DMS79 (cell line): ENCODE measurements around the gene RRAGD.
A peak's percentile ranks its signal among the peaks of the same experiment; 100 is the strongest.

ENCODE experiments used
- DNase-seq: peaks from one replicate; lab custom pipeline; 2025; lab: John Stamatoyannopoulos, UW

RRAGD gene

DNA sequence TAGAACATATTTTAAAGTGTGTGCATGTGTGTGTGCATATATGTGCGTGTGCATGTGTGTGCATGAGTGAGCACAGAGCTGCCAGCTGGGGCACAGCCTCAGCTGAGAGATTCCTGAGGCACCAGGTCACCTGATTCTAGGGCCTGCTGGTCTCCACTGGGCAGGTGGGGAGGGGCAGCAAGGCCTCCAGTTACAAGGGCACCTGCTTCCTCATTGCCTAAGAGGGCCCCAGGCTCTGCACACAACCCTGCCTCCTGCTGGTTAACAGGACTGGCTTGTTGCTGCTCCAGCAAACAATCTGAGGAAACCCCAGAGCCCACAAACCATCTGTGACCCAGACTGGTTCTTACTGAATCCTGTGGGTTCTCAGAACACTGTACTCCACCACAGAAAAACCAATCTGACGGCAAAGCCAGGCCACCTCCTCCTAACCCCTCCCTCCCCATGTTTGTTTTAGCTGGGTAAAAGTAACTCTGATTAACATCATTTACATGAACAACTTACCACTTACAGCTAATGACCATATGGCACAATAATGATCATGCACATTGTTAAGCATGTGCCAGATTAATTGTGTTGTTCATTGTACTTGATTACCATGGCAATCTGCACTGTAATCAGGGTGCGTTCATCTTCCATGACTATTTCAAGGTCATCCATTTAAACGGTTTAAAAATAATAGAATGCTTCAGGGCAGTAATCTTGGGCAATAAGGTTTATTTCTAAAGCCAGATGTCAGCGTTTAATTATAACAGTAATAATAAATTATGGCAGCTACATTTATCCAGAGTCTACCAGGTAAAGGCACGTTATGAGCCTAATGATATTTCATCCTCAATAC lies 36.4 kb downstream of the RRAGD start:
- peak; percentile 87 for DNase-seq

DNA sequence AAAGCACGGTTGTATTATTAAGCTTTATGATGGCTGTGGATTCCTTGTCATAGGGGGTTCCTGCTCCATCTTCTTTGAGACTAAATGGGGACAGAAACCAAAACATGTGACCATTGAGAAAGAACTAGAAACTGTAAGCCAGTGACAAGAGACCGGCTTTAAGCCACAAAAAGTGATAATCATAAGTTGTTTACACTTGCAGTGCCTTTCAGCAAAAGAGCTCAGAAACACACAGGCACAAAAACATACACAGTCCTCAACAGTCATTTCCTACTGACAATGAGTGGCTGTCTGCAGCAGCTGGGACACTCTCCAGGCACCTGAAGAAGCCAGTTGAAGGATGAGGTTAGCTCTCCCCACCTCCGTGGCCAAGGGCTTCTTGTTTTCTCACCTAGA lies 39.6 kb downstream of the RRAGD start:
- no peak for DNase-seq

DNA sequence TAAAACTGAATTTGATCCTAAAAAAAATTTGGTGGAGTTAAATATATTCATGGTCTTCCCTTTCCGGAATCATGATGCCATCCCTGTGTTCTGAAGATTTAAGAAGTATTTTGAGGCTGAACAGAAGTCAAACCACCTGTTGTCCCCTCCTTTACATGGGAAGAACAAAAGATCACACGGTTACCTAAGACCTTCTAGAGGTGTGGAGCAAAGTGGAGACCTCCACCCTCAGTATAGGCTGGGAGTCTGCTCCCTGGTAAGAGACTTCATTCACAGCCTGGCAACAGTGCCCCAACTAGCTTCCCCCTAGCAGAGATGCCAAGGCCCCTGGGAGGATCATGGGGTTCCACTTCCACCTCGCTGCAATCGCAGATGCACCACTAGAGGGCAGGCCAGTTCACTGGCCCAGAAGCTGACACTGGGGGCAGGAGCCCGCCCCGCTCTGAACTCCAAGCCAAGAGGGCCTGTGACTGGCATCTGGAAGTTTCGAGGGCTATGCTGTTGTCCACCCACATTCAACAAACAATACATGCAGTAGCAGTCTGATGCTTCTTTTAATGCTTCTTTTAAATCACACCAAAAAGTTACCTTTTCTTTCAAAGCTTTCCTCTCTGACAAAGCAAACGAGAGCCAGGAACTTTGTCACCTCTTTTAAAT lies 40.1 kb downstream of the RRAGD start:
- DNase-seq = peak; percentile 12

DNA sequence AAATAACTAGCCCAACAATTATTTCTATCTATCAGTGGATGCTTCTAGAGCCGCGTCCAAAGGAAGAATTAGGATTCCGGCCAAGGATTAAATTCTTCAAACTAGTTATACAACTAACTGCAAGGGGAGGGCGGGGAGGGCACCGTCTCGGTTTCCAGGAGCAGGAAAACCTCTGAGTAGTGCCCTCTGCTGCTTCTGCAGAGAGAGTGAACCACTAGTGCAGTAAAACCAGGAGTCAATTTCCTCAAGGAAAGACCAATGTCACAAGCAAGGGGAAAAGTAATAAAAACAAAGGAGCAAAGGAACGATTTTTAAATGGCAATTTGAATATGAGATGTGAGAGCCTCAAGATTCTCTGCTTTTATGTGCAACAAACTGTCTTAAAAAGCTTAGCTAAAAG lies 43.1 kb downstream of the RRAGD start:
- no peak for DNase-seq

DNA sequence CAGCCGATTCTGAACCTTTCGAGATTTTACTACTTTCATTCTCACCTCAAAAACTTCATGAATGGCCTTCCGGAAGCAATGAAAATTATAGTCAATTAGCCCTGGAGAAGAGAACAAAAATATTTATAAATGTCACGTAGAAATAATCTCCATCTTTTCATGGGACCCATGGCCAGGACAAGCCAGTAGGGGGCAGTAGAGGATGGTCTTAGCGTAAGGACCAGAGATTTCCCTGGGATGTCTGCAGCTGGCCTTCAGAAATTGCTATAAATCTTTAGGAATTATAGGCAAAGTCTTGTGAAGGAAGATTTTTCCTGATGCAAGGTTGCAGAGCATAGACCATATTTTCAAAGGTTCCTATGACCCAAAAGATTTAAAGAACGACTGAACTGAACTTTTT lies 44.0 kb downstream of the RRAGD start:
- peak; percentile 21 for DNase-seq

DNA sequence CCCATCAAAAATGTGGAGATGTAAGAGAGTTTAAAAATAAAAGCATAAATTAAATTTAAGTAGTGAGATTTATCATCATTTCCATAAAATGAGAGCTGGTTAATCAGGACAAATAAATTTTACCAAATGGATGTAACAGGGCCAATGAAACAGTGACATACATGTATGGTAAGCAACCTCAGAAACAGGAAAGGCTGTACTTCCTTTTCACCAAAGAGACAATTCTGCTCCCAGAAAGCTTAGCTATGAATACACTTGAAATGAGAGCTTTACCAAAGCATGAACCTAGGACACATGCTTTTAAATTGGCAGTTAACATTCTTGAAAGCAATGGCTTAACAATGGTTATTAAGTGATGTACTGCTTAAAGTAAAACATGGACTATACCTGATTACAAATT lies 47.5 kb downstream of the RRAGD start:
- DNase-seq = no peak

DNA sequence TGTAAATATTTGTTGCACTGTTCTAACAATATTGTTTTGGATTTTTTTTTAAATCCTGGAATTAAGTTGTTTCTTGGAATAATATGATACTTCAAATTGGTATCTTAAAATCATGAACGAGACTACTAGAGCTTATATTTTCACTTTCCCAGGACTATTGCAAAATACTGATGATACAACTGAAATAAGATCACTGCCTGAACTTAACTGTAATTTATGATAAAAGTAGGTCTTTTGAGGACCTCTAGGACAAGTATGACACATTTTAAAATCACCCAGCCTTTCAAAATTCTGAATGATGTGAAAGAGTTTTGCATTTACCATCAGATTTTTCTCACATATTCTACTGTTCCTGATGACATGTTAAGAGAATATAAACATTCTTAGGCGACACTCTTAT lies 50.9 kb downstream of the RRAGD start:
- DNase-seq = no peak

DNA sequence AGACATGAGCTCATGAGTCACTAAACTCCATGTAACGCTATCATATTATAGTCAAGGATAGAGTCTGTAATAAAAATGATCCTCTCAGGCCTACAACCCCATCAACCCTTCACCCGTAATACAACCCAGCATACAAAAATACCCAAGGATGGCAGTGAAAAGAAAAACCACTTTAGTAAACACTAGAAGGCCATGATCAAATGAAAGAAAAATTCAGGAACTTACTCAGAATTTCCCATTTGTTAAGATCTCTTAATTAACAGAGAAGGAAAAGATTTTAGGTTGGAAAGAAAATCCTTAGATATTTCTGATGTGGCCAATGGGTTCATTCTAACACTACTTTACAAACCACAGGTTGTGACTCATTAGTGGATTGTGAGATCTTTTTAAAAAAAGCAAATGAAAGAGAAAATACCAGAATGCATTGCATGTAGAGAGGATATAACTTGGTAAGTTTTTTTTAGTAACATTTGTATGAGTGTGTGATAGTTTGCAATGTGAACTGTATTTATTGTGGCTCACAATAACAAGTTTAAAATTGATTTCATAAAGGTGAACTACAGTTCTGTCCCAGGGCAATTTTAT lies 51.6 kb downstream of the RRAGD start:
- DNase-seq = no peak

DNA sequence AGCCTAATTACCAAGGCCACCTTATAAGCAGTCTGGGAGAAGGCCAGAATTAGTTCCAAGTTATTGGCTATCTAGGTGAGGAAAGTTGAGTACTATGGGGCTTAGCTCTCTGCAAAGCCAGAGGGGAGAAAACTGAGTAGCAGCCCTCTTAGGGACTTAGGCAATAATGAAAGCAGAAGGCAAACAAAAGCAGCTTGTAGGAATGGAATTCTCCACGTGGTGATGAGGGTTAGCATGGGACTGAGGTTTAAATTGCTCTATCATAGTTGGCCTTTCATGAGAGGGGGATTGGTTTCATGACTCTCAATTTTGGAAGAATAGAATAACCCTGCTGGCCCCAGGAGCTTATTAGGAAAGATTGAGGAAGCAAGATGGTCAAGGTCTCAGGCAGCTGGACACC lies 52.5 kb downstream of the RRAGD start:
- DNase-seq = no peak

DNA sequence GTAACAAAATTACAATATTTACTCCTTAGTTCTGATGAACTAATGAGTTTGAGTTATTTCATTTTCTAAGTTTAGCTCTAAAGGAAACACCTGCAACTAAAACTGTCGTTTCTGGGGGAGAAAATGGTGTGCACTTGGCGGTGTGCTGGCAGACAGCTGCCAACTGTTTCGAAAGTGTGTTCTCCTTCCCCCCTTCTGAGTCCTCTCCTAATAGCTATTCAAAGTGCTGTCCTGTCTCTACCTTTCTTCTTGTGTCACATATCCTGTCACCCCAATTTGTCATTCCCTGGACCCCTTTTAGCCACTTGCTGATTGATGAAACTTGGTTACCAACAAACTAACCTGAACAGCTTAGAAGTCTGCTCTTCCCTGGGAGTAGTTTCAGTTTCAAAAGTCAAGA lies 54.7 kb downstream of the RRAGD start:
- no peak for DNase-seq

DNA sequence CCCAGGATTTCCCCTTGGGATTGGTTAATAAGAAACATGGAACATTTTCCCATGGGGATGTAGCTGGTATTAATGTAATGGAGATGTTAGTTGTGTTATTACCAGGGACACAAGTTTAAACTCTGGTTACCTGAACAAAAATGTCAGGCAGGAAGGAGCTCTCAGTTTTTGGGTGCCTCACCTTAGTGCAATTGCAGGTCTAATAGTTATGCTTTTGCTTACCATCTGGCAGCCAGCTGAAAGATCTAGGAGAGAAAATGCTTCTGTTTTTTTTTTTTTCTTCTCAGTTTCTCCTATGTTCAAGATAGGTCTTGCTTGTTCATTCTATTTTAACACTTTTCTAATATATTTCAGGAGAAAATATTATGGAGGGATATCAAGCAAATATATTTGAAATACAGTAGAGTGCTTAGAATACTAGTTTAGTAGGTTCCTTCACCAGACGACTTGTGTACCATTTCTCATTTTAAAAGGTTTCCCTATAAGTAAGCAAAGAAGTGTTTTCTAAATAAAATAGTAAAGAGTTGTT lies 55.4 kb downstream of the RRAGD start:
- no peak for DNase-seq

DNA sequence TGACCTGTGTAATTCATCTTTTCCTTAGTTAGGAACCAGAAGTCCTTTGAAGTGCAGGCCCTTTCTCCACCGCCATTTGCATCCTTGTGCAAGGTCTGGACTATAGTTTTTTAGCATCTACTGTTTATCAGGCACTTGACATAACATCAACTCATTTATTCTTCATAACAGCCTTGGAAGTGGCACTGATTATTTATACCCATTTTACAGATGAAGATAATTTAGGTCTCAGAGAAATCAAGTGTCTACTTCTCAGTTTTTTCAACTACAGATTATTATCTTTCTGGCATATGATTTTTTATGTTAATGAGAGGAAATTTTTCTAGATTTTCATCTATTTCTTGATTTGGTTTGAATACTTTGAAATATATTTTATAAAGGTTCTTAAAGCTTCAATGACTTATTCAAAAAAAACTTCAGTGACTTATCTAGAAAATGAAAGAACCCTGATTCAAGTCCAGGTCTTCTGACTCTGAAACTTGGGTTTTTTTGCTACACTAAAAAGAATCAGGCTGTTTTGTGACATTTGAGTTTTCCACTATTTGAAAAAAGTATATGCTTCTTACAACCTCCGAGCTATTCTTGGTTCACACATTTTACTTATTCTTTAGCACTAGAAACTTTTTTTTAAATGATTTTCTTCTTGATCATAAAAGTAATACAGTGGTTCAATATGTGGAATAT lies 56.4 kb downstream of the RRAGD start:
- no peak for DNase-seq

DNA sequence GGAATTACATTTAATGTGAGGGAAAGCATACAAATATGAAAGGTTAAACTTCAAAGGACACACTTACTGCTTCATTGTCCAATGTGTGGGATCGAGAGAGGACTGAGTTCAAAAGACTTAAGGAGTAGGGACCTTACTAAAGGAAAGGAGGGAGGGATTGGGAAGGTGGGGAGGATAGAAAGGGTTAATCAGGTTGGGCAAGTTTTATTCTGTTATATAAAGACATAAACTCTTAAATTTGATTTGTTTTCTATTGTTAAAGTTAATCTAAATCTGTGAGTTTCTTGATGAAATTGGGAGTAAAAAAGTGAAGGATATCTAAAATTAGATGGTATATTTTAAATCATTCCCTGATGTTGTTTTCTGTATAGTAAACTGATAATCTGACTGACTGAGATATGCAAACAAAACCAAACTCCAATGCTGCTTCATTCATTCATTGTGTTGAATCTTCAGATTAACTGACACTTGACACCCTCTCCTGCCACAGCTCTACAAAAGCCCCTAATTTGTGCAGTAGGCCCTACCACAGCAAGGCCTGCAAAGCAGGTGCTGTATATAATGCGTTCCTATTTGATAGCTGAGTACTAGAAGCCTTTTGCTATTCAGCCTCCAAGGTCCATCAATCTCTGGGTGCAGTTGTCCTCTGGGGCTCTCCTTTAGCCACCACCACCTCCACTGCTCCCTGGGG lies 58.2 kb downstream of the RRAGD start:
- DNase-seq = no peak

DNA sequence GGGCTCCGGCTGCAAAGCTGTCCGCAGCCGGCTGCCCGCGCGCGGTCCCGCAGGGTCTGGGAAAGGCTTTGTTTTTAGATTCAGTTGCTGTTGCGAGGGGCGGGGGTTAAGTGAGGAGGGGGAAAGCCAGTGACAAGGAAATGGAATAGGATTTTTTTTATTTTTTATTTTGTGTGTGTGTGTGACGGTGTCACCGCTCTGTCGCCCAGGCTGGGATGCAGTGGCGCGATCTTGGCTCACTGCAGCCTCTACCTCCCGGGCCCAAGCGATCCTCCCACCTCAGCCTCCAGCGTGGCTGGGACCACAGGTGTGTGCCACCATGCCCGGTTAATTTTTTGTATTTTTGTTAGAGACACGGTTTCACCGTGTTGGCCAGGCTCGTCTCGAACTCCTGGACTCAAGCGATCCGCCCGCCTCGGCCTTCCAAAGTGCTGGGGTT lies 58.9 kb downstream of the RRAGD start:
- DNase-seq = peak; percentile 51

DNA sequence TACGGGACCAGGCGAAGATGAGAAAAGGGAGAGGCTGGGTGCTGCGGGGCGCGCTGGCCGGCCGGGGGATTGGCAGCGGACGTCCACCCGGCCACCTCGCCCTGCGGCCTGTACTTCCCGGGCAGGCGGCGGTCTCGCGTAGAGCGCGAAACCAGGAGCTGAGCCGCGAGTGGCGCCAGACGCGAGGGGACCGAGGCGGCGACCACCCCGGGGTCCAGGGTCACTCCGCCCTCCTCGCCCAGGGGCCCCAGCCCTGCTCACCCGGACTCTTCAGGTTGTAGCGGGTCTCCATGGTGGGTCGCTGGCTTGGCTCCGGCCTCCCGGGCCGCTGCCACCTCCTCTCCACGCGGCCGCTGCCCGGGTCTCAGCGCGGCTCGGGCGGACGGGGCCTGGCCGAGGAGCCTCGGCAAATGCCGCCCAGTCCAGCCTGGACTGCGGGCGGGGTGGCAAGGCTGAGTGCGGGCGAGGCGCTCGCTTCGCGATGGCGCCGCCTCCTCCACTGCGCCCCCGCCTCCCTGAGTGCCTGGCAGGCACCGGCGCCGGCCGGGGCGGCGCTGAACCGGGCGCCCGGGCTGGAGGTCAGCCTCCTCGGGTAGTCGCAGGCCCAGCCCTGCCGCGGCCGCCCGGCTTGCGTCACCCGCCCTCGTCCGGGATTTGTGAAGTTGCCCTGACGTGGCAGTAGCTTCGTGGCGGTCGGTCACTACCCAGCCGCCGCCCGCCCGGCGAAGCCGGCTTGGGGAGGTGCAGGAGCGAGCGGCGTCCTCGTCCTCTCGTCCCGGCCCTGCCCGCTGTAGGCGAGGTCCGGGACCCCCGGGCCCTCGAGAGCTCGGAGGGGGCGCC lies 59.6 kb downstream of the RRAGD start, which contains the start of gene UBE2J1:
UBE2J1 (minus strand) TSS at position 445 of the 840 bp plus-strand sequence; CDS start at position 292, 153 bp downstream.
- DNase-seq = peak; percentile 52

DNA sequence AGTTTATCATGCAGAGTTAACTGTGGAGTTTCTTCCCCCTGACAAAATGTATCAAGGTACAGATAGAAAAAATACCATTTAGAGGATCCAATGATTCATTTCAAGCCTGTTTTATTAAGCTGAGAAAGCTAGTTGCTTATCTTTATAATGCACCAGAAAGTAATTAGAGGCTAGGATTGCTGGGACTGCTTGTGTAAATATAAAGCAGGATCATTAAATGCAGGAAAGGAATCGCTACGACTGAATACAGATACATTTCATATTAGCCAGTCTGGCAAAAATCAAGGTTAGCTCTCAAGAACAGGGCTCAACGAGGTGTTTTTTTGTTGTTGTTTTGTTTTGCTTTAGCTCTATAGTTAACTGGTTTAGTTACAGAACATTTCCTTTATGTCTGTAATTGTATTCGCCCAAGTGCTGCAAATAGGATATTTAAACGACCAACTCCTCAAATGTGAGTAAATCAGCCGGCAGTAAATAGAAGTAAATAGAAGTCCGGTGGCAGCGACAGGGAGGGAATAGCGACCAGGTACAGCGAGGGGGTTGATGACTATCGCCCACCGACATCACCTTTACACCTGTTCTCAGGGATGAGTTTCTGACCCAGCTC lies 60.3 kb downstream of the RRAGD start:
- no peak for DNase-seq

DNA sequence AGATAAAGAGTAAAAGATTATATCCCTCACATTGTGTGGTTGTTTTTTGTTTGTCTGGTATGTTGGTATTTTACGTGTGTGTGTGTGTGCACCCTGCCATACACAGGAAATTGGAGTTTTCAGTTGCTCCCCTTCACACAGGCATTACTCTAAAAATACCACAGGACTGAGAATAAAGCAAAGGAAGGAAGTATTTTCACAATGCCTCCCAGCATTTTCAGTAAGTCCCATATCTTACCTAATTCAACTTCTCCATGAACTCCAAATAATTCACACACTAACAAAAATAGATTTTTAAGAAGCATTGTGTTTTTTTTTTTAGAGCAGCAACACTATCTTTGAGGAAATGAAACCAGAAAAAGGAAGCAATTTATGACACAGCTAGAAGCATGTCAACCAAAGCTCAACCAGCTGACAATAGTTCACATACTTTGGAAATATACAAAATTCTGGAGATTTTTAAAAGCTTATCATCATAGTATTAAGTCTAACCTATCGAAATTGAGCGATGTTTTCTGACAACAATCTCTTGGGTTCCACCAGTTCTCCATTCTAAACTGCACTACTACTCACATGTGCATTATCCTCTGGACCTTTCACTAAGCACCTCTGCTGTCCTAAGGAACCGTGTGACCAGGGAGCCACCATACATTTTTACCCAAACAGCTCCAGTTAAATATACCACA lies 61.6 kb downstream of the RRAGD start:
- DNase-seq = no peak

DNA sequence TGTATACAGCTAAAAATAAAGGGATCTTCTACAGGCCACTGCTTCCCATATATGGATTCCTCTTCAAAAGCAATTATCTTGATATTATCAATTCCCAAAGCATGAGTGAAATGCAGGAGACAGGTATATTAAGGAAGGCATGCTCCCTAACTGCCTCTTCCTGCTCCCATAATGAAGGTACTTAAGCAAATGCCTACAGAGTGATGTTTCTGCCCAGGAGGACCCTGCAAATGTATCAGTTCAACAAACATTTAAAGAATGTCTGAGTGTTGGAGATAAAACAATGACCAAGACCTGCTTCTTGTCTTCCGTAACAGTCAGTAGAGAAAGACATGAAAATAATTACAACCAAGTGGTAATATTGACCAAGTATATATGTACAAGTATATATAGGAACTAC lies 63.7 kb downstream of the RRAGD start:
- no peak for DNase-seq

DNA sequence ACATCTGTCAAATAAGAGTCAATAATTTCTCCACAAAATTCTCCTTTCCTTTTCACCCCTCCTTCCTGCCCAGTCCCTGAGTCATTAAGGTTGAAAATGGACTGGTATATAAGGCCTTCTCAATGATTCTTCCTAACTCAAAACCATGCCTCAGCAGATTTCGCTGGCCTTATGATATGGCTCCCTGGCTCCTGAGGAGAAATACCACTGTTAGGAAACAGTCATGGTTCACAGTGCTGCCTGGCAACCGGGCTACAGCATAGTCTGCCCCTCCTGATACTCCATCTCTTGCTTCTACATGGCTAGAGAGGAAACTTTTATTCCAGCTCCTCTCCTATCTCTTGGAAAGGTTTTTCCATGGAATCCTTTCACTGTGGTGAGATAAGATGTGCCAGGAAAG lies 64.2 kb downstream of the RRAGD start:
- no peak for DNase-seq

DNA sequence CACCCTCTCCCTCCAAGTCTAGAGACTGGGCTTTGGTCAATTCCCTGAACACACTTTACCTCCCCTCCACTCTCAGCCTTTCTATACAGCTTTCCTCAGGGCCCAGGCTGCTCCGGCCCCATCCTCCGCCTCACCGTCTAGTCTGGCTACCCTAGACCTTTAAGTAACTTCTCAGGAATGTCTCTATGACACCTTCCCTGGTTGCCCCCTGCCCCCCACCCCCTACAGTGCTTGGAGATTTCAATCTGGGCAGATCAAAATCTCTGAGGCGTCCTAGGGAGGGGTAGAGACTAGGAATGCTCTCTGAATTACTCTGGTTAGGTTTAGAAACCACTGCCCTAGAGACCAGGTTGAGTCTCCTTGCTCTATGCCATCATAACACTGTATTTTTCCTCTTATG lies 65.6 kb downstream of the RRAGD start:
- DNase-seq = no peak
